Mucosa of rectum (tissue), 2 donors: ENCODE measurements around the gene ZNF470.

Experiments
- H3K27ac ChIP-seq, 2 donors: one replicate each; pipeline ENCODE4 v1.7.0; 2013; ENCODE audit warnings: inconsistent platforms in 2 of 2, low read depth in 2 of 2, low read length in 2 of 2
- H3K27me3 ChIP-seq, 2 donors: one replicate each; pipeline ENCODE4 v1.7.0; 2013; ENCODE audit warnings: low read length in 2 of 2; ENCODE audit not compliant: control insufficient read depth in 2 of 2, insufficient read depth in 2 of 2
- H3K36me3 ChIP-seq, 2 donors: one replicate each; pipeline ENCODE4 v1.7.0; 2013; ENCODE audit warnings: low read length in 2 of 2; ENCODE audit not compliant: control insufficient read depth in 2 of 2, insufficient read depth in 2 of 2
- H3K4me1 ChIP-seq, 2 donors: one replicate each; pipeline ENCODE4 v1.7.0; 2013; ENCODE audit warnings: low read length in 2 of 2, mild to moderate bottlenecking in 1 of 2; ENCODE audit not compliant: control insufficient read depth in 2 of 2, insufficient read depth in 2 of 2
- H3K4me3 ChIP-seq, 2 donors: one replicate each; pipeline ENCODE4 v1.7.0; 2013; ENCODE audit warnings: low read length in 2 of 2
- H3K9ac ChIP-seq, 2 donors: one replicate each; pipeline ENCODE4 v1.7.0; 2013; ENCODE audit warnings: low read length in 2 of 2, low read depth in 1 of 2, mild to moderate bottlenecking in 1 of 2
- H3K9me3 ChIP-seq, 2 donors: one replicate each; pipeline ENCODE4 v1.7.0; 2013; ENCODE audit warnings: low read length in 2 of 2; ENCODE audit not compliant: control insufficient read depth in 2 of 2
- donor health status: healthy.
- donor health status: Normal muscosa, but diverticular disease.

The ZNF470 gene

DNA sequence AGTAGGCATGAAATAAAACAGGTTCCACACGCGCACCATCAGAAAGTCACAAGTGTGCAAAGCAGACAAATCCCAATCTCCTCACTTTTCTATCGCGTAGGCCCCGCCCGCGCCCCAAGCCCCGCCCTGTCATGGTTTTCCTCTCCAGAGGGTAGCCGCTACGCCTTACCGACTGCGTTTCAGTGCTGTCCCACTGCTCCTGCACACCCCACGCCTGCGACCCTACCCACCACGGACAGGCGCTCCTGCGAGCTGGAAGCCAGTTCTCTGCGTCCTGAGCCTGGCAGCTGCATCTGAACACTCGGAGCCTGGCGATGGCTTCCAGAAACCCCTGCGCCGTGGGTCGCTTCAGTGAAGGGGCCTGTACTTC is 379 bp upstream of the ZNF470 start:
- H3K9ac ChIP-seq: peak overlapping the region; percentile 87
- peaks cover 45 to 49% of the 10 kb centered on the region in 2 donors for H3K9me3 ChIP-seq
- H3K27ac ChIP-seq: peak overlapping the region; percentile 83 to 87
- H3K27me3 ChIP-seq: no peaks in the 10 kb centered on the region
- H3K4me1 ChIP-seq: peaks cover 5 to 10% of the 10 kb centered on the region in 2 donors
- H3K36me3 ChIP-seq: peaks cover 16 to 21% of the 10 kb centered on the region in 2 donors
- H3K4me3 ChIP-seq: peak overlapping the region; percentile 95 to 99

DNA sequence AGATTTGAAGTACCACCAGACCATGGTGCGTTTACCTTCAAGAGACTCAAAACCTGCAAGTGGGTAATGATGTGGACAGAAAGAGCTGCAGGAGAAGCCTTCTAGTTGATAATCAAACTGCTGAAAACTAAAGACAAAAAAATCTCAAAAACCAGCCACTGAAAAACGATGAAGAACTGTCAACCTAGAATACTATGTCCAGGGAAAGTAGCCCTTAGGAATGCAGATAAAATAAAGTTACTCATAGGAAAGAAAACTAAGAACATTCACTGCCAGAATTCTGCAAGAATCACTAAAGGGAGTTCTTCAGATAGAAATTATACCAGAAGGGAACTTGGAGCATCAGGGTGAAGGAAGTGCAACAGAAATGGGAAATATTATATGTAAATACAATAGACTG is 5.3 kb downstream of the ZNF470 start:
- Histone ChIP-seq H3K9me3 (peaks cover 63 to 64% of the 10 kb centered on the region in 2 donors), H3K36me3 (peaks cover 37 to 47% of the 10 kb centered on the region in 2 donors), H3K4me3 (no peak overlapping the region)

DNA sequence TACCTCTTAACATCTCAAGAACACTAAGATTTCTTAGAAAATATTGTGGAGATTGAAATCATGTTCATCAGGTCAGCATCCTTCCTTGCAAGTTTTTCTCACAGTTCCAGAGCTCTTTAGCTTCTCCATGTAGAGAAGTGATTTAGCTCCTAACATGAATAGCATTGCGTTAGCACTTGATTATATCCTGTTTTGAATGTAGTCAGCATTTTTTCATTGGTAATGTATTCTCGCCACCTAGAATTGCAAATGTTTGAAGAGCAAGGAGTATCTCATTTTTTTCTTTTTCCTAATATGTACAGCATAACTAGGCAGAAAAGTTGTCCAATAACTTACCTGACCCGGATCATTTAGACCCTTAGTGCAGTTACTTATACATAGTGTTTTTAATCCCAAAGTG is 6.6 kb downstream of the ZNF470 start:
- Histone ChIP-seq H3K36me3 (peaks cover 34 to 46% of the 10 kb centered on the region in 2 donors), H3K9ac (no peak overlapping the region), H3K4me3 (no peak overlapping the region), H3K4me1 (no peaks in the 10 kb centered on the region), H3K9me3 (peaks cover 70 to 71% of the 10 kb centered on the region in 2 donors), H3K27me3 (no peaks in the 10 kb centered on the region), H3K27ac (no peak overlapping the region)

More for the DNA sequence above, 5.3 kb downstream of the ZNF470 start:
- H3K27ac ChIP-seq: no peak overlapping the region
- no peaks in the 10 kb centered on the region for H3K27me3 ChIP-seq
- no peak overlapping the region for H3K9ac ChIP-seq
- H3K4me1 ChIP-seq: peaks cover 5 to 7% of the 10 kb centered on the region in 2 donors

DNA sequence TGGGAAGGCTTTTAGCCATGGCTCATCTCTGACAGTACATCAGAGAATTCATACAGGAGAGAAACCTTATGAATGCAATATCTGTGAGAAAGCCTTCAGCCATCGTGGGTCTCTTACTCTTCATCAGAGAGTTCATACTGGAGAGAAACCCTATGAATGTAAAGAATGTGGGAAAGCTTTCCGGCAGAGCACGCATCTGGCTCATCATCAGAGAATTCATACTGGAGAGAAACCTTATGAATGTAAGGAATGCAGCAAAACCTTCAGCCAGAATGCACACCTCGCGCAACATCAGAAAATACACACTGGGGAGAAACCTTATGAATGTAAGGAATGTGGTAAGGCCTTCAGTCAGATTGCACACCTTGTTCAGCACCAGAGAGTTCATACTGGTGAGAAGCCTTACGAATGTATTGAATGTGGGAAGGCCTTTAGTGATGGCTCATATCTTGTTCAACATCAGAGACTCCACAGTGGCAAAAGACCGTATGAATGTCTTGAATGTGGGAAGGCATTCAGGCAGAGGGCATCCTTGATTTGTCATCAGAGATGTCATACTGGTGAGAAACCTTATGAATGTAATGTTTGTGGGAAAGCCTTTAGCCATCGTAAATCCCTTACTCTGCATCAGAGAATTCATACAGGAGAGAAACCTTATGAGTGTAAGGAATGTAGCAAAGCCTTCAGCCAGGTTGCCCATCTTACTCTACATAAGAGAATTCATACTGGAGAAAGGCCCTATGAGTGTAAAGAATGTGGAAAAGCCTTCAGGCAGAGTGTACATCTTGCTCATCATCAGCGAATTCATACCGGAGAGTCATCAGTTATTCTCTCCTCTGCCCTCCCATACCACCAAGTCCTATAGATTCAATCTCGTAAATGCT is 10.7 kb downstream of the ZNF470 start:
- Histone ChIP-seq H3K27me3 (no peaks in the 10 kb centered on the region), H3K9me3 (peaks cover 78 to 85% of the 10 kb centered on the region in 2 donors), H3K9ac (no peak overlapping the region), H3K4me1 (no peaks in the 10 kb centered on the region), H3K36me3 (peaks cover 20 to 24% of the 10 kb centered on the region in 2 donors), H3K27ac (no peak overlapping the region), H3K4me3 (peak overlapping the region in 1 of 2 donors; percentile 42)

DNA sequence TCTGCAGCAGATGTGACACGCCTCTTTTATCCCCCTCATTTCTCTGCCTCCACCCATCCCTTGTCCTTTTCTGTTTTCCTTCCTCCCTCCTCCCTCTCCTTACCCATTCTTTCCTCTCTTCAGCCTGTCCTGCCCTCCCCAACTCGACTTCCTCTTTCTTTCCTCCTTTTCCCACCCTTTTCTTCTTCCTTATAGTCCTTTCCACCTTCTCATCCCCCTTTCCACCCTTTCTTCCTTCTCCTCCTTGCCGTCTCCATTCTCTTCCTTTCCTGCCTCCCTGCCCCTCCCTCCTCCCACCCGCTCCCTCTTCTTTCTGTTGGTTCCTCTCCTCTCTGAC is 27.1 kb downstream of the ZNF470 start:
- Histone ChIP-seq H3K4me3 (peak overlapping the region; percentile 90 to 97), H3K27ac (no peak overlapping the region), H3K27me3 (no peaks in the 10 kb centered on the region), H3K36me3 (no peaks in the 10 kb centered on the region), H3K9ac (no peak overlapping the region), H3K4me1 (peaks cover 5 to 9% of the 10 kb centered on the region in 2 donors), H3K9me3 (no peaks in the 10 kb centered on the region)

DNA sequence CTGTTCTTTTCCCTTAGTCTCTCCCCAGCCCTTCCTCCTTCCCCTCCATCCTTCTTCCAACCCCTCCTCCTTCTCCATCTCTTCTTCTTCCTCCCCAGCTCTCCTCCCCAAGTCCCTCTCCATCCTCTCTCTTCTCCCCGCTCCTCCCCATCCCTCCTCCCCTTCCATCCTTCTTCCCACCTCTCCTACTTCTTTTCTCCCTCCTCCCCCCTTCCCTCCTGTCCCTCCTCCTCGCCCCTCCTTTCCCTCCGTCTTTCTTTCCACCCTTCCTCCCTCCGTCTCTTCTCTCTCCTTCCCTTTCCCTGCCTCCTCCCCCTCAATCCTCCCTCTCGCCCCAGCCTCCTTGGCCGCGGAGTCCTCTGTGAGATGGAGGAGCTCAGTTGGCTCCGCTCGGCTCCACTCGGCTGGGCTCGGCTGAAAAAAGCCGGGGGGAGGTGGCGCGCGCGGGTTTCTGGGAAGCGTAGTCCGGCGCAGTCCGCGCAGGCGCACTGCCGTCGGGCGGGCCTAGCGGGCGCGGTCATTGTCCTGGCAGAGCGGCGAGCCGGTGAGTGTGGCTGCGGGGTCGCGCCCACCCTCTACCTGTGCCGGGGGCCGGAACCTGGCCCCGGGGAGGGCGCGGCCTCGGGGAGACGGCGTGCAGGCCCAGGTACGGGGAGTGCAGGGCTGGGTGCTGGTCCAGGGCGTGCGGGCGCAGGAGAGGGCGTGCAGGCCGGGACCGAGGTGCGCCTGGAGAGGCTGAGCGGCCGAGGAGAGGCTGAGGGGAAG is 27.7 kb downstream of the ZNF470 start, which contains the start of gene ZNF71:
TSS of gene ZNF71 (plus strand) at position 520 of the 765 bp plus-strand sequence. CDS start 6,257 bp downstream, outside the sequence.
- Histone ChIP-seq H3K9ac (peak within 1 kb of the TSS; percentile 71 to 79), H3K27ac (peak within 1 kb of the TSS; percentile 33 to 44), H3K9me3 (no peaks in the 10 kb centered on the region), H3K4me1 (peaks cover 5 to 9% of the 10 kb centered on the region in 2 donors), H3K27me3 (no peaks in the 10 kb centered on the region), H3K36me3 (no peaks in the 10 kb centered on the region), H3K4me3 (peak within 1 kb of the TSS; percentile 90 to 97)

DNA sequence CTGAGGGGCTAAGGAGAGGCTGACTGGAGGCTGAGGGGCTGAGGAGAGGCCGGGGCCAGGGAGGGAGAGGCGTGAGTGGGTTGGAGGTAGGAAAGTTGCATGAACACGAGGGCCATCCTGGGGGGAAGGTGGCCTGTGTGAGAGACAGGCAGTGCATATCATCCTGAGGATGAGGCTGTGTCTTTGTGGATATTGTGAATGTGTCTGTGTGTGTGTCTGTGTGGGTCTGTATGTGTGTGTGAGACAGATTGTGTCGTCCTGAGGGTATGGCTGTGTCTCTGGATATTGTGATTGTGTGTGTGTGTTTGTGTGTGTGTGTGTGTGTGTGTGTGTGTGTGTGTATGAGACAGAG is 28.3 kb downstream of the ZNF470 start:
- no peaks in the 10 kb centered on the region for H3K27me3 ChIP-seq
- H3K9me3 ChIP-seq: no peaks in the 10 kb centered on the region
- peak overlapping the region; percentile 90 to 97 for H3K4me3 ChIP-seq
- H3K27ac ChIP-seq: peak overlapping the region in 1 of 2 donors; percentile 33
- H3K9ac ChIP-seq: peak overlapping the region; percentile 71 to 79
- H3K36me3 ChIP-seq: no peaks in the 10 kb centered on the region
- H3K4me1 ChIP-seq: peaks cover 5 to 9% of the 10 kb centered on the region in 2 donors

DNA sequence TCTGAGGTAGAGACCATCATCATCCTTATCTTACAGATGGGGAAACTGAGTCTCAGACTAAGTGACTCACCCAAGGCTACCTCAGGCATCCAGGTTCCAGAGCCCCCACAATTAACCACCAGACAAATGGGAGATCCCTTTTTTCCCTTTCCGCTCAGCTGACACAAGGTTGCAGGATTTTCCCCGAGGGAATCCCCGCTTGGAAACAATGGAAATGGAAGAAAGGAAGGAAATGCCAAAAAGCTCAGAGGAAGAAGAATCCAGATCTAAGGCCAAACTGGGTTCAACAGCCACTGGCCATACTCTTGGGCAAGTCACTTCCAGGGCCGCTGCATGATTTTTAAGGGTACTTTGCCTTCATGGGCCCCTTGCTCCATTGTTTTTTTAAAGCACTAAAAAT is 29.4 kb downstream of the ZNF470 start:
- Histone ChIP-seq H3K27ac (no peak overlapping the region), H3K9me3 (peaks cover 0 to 8% of the 10 kb centered on the region in 2 donors), H3K9ac (no peak overlapping the region), H3K4me3 (no peak overlapping the region), H3K36me3 (peaks cover 7 to 9% of the 10 kb centered on the region in 2 donors), H3K27me3 (no peaks in the 10 kb centered on the region), H3K4me1 (peaks cover 5 to 9% of the 10 kb centered on the region in 2 donors)

DNA sequence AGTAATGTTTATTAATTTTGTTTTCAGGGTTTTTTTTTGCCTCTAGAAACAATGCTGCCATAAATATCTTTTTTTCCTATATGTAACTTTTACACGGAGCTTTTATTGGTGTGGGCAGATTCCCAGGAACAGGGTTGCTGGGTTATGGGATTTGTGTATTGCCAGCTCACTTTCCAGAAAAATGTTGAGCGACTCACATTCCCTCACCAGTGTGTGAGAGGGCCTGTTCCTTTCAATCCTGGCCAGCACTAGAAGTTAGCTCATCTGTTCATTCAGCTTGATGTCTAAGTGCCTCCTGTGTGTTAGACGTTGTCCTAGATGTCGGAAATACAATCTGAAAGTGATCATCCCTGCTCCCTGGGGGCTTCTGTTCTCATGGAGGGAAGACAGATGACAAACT is 30.4 kb downstream of the ZNF470 start:
- Histone ChIP-seq H3K27ac (no peak overlapping the region), H3K27me3 (no peaks in the 10 kb centered on the region), H3K36me3 (peaks cover 8 to 17% of the 10 kb centered on the region in 2 donors), H3K4me3 (no peak overlapping the region), H3K9me3 (peaks cover 0 to 8% of the 10 kb centered on the region in 2 donors), H3K4me1 (peaks cover 5 to 9% of the 10 kb centered on the region in 2 donors), H3K9ac (no peak overlapping the region)

DNA sequence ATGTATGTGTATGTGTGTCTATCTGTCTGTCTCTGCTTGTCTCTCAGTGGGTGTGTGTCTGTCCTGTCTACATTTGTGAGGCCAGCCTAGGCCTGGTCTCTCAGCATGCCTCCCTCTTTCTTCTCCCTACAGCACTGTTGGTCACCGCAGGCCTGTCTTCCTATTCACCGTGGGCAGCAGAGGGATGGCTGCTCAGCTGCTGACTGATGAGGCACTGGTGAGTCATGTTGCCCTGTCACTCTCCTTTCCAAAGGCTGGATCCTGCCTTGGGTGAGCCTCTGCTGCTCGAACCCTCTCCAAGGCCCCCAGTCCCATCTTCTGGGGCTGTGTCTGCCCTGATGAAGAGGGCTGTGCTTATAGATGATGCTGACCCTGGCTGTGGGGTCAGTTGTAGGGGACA is 34.1 kb downstream of the ZNF470 start:
- H3K9ac ChIP-seq: no peak overlapping the region
- no peak overlapping the region for H3K27ac ChIP-seq
- H3K9me3 ChIP-seq: peaks cover 21 to 30% of the 10 kb centered on the region in 2 donors
- H3K4me1 ChIP-seq: no peaks in the 10 kb centered on the region
- no peaks in the 10 kb centered on the region for H3K27me3 ChIP-seq
- H3K36me3 ChIP-seq: peaks cover 8 to 25% of the 10 kb centered on the region in 2 donors
- no peak overlapping the region for H3K4me3 ChIP-seq
